K562 (cell line): Measurements from ENCODE around the gene BAIAP2L2. TPM values are rescaled to one million over a fixed set of nuclear protein-coding genes. Genes with fewer than 3 reads are reported as not detected.
A peak's percentile ranks its signal among the peaks of the same experiment; 100 is the strongest.

ENCODE experiments used
- ATAC-seq: fragments of 200-7000 bp; cut with Tn5 transposase; 3 replicates; pipeline ENCODE4 v1.9.1; 2020; ENCODE audit warnings: moderate library complexity
- BruUV-seq: library from RNA; stranded (reverse); fragments of 400-500 nt; replicated peaks from 2 replicates; lab custom pipeline; 2021; lab: Mats Ljungman, UMichigan
- CTCF ChIA-PET: fragments of 300-600 bp; formaldehyde crosslinking; extraction: SDS; loops from one replicate; lab custom pipeline; 2021; ENCODE audit warnings: low intra/inter-chr PET ratio; lab: Yijun Ruan, JAX
- POLR2A ChIA-PET: fragments of 300-600, 350-650 bp; sonication (Branson Sonifier 250); formaldehyde crosslinking; extraction: SDS; loops from one replicate; lab custom pipeline; 2021; ENCODE audit warnings: antibody characterized with exemption, inconsistent platforms; lab: Yijun Ruan, JAX
- DNase-seq, 4 experiments: peaks; one replicate each; pipeline versions ENCODE4 v3.0.0 to v3.0.0-alpha.2; 2011 to 2018; ENCODE audit warnings: low spot score in 3 of 4, mixed read lengths in 3 of 4; ENCODE audit errors: extremely low read depth in 1 of 4
- FAIRE-seq: peaks from 2 replicates; lab custom pipeline; 2011; peaks lifted over from hg19 to GRCh38; lab: Jason Lieb, UNC
- H2AFZ ChIP-seq: 2 replicates; pipeline ENCODE4 v1.6.0; 2011; ENCODE audit warnings: low read depth, low read length, control low read depth, inconsistent platforms
- H3K27ac ChIP-seq: fragments of 200-600 bp; 3 replicates; pipeline ENCODE4 v1.8.0; 2011; ENCODE audit warnings: low read depth, mild to moderate bottlenecking, control low read depth, inconsistent platforms, low read length, moderate library complexity, mixed read lengths; ENCODE audit errors: extremely low read depth
- H3K27me3 ChIP-seq, 2 experiments: fragments of 300-600 bp in 1 of 2; 2 replicates in 1 of 2; 3 replicates in 1 of 2; pipeline versions ENCODE4 v1.6.0 to v1.8.0; 2011; ENCODE audit warnings: inconsistent platforms in 2 of 2, low read length in 2 of 2, mild to moderate bottlenecking in 1 of 2, mixed read lengths in 1 of 2, moderate library complexity in 1 of 2; ENCODE audit not compliant: control insufficient read depth in 2 of 2, insufficient read depth in 2 of 2
- H3K36me3 ChIP-seq: fragments of 300-600 bp; 3 replicates; pipeline ENCODE4 v1.8.0; 2011; ENCODE audit warnings: mild to moderate bottlenecking, low read length, inconsistent platforms; ENCODE audit not compliant: control insufficient read depth, insufficient read depth
- H3K4me1 ChIP-seq, 2 experiments: fragments of 200-600 bp in 1 of 2; replicated peaks in 1 of 2; 2 replicates in 1 of 2; 3 replicates in 1 of 2; pipeline versions ENCODE4 v1.5.1 to v1.8.0; 2011; ENCODE audit warnings: inconsistent platforms in 2 of 2, low read length in 2 of 2, mild to moderate bottlenecking in 1 of 2, mixed read lengths in 1 of 2, moderate library complexity in 1 of 2; ENCODE audit not compliant: control insufficient read depth in 2 of 2, insufficient read depth in 2 of 2
- H3K4me2 ChIP-seq: 2 replicates; pipeline ENCODE4 v1.6.1; 2011; ENCODE audit warnings: low read length, control low read depth, inconsistent platforms, mixed read lengths; ENCODE audit not compliant: insufficient read depth
- H3K4me3 ChIP-seq: fragments of 200-600 bp; sonication (generic), shearing (Covaris generic); 2 replicates; pipeline ENCODE4 v1.5.1; 2016; ENCODE audit warnings: control low read depth, inconsistent platforms
- H3K79me2 ChIP-seq: fragments of 200-600 bp; 3 replicates; pipeline ENCODE4 v1.8.0; 2011; ENCODE audit warnings: low read length, inconsistent platforms; ENCODE audit not compliant: control insufficient read depth, insufficient read depth
- H3K9ac ChIP-seq, 2 experiments: 2 replicates each; pipeline versions ENCODE4 v1.6.0 to v1.6.1; 2011; ENCODE audit warnings: low read depth in 2 of 2, low read length in 2 of 2, control low read depth in 1 of 2, inconsistent platforms in 1 of 2, mild to moderate bottlenecking in 1 of 2, mixed read lengths in 1 of 2; ENCODE audit not compliant: insufficient read depth in 1 of 2
- H3K9me1 ChIP-seq: one replicate; pipeline ENCODE4 v1.6.0; 2011; ENCODE audit warnings: inconsistent platforms, mild to moderate bottlenecking, low read length, moderate library complexity; ENCODE audit not compliant: control insufficient read depth, insufficient read depth
- H3K9me3 ChIP-seq: replicated peaks from 2 replicates; pipeline ENCODE4 v1.5.1; 2011; ENCODE audit warnings: low read depth, low read length, inconsistent platforms; ENCODE audit not compliant: control insufficient read depth, insufficient read depth
- H4K20me1 ChIP-seq: replicated peaks from 2 replicates; pipeline ENCODE4 v1.6.1; 2011; ENCODE audit warnings: low read length, inconsistent platforms, mixed read lengths; ENCODE audit not compliant: control insufficient read depth, insufficient read depth
- FOXP4 ChIP-seq: sonication (generic); formaldehyde crosslinking; IDR thresholded peaks from 2 replicates; pipeline ENCODE4 v1.8.0; 2022; ENCODE audit warnings: mild to moderate bottlenecking, missing genetic modification reagents, borderline replicate concordance
- KAT7 ChIP-seq: sonication (generic); formaldehyde crosslinking; IDR thresholded peaks from 2 replicates; pipeline ENCODE4 v1.8.0; 2022; ENCODE audit warnings: missing genetic modification reagents, mild to moderate bottlenecking, borderline replicate concordance
- NFIC ChIP-seq: fragments of 450-650 bp; IDR thresholded peaks from 2 replicates; pipeline ENCODE4 v1.6.1; 2017; ENCODE audit warnings: mild to moderate bottlenecking, inconsistent platforms
- OTX1 ChIP-seq: fragments of 450-650 bp; formaldehyde crosslinking; IDR thresholded peaks from 2 replicates; pipeline ENCODE4 v1.4.0; 2022; ENCODE audit warnings: mild to moderate bottlenecking
- PHF8 ChIP-seq: fragments of 200-600 bp; sonication (generic); IDR thresholded peaks from 2 replicates; pipeline ENCODE4 v1.6.1; 2012; ENCODE audit warnings: mixed run types, mild to moderate bottlenecking, inconsistent platforms, low read length, moderate library complexity, borderline replicate concordance
- POLR2AphosphoS5 ChIP-seq: IDR thresholded peaks from 2 replicates; pipeline ENCODE4 v1.6.1; 2011; ENCODE audit warnings: mild to moderate bottlenecking, low read depth, low read length, moderate library complexity; ENCODE audit not compliant: control insufficient read depth, insufficient read depth
- SMARCA4 ChIP-seq: fragments of 450-650 bp; IDR thresholded peaks from 2 replicates; pipeline ENCODE4 v1.6.1; 2016
- XRCC4 ChIP-seq: IDR thresholded peaks from one replicate; pipeline ENCODE4 v1.6.1; 2011; ENCODE audit not compliant: insufficient read depth, insufficient read length; ENCODE audit errors: extremely low read depth
- ZBTB33 ChIP-seq: sonication (generic); formaldehyde crosslinking; IDR thresholded peaks from 2 replicates; pipeline ENCODE4 v1.8.1; 2023; ENCODE audit warnings: mild to moderate bottlenecking, missing genetic modification reagents
- ZFP36 ChIP-seq: fragments of 150-350 bp; IDR thresholded peaks from 2 replicates; pipeline ENCODE4 v1.6.1; 2018; ENCODE audit warnings: low read length, low read depth; ENCODE audit not compliant: partially characterized antibody
- ZNF282 ChIP-seq: sonication (generic); formaldehyde crosslinking; IDR thresholded peaks from 2 replicates; pipeline ENCODE4 v1.8.1; 2023; ENCODE audit warnings: missing genetic modification reagents
- ZNF699 ChIP-seq: fragments of 250-450 bp; sonication (Bioruptor Pico); IDR thresholded peaks from 2 replicates; pipeline ENCODE4 v1.8.0; 2021; ENCODE audit warnings: mild to moderate bottlenecking, moderate library complexity; ENCODE audit not compliant: insufficient replicate concordance
- WGBS: fragments of 100-300 bp; shearing (Covaris generic); methylation state at CpG from one replicate; pipeline ENCODE4 v1.1.6; 2016; ENCODE audit warnings: low coverage, mixed read lengths; ENCODE audit not compliant: insufficient coverage; ENCODE audit errors: missing lambda C conversion rate; 5-methylcytosine and 5-hydroxymethylcytosine counted together
- in situ Hi-C: fragments of 300-500 bp; cut with MboI; formaldehyde crosslinking; loops from 4 replicates; pipeline ENCODE4 v1.15.0; 2018; ENCODE audit warnings: inconsistent platforms, mixed read lengths
- intact Hi-C: fragments of 100-400 bp; cut with micrococcal nuclease; formaldehyde crosslinking; loops from 2 replicates; pipeline ENCODE4 v1.14.2; 2022
- polyA plus RNA-seq, 8 experiments: library from polyadenylated mRNA; depleted of rRNA in 4 of 8; stranded (reverse) in 5 of 8; unstranded in 3 of 8; fragments of >200 nt; fragmentation: Nextera tagmentation in 2 of 8; fragmentation: Illumina TruSeq in 1 of 8; extraction: Ambion mirVana in 2 of 8; extraction: Trizol in 1 of 8; gene quantifications; 2 replicates each; pipeline versions ENCODE4 v1.2.1 to v1.2.3, GENCODE V29; 2011 to 2014; ENCODE audit warnings: inconsistent platforms in 1 of 8, missing spikeins in 1 of 8
- total RNA-seq, 7 experiments: library from RNA; depleted of rRNA in 6 of 7; stranded (reverse); fragments of >200 nt in 6 of 7; fragmentation: Illumina TruSeq in 2 of 7; extraction: Trizol in 2 of 7; gene quantifications; 2 replicates each; pipeline versions ENCODE4 v1.2.1 to v1.2.3, GENCODE V29; 2011 to 2021; ENCODE audit warnings: low replicate concordance in 1 of 7

The BAIAP2L2 gene
- total and polyA plus RNA-seq, 9 of the 15 experiments (the other 6 are each of a cell fraction or from before 2014, with no cell fraction given), result 0.04 to 0.22 (median 0.07) TPM; not detected in 4

- Histone ChIP-seq H3K9ac (peak overlapping the region in 1 of 2 experiments; percentile 7; a peak in 1 of 4 replicates), H3K27ac (no peak overlapping the region), H2AFZ (no peak overlapping the region), H3K4me1 (peaks cover 0 to 6% of the 10 kb centered on the region in 2 experiments; a peak in 3 of 5 replicates), H4K20me1 (no peaks in the 10 kb centered on the region), H3K27me3 (no peaks in the 10 kb centered on the region), H3K4me3 (no peak overlapping the region), H3K9me3 (no peaks in the 10 kb centered on the region), H3K4me2 (no peak overlapping the region), H3K36me3 (no peaks in the 10 kb centered on the region), H3K79me2 (no peaks in the 10 kb centered on the region), H3K9me1 (no peaks in the 10 kb centered on the region)
- POLR2A ChIA-PET, result interaction anchor here (0.5 to 0.8 kb wide), 2 partner anchors 28 to 130 kb away, joined by 3 read pairs; no protein-coding TSS in a partner anchor
- ATAC-seq, result peak; percentile 54; the same call in 1 of the 3 replicates
- FAIRE-seq, result no peak
- intact Hi-C loops (no loop called here), in situ Hi-C loops (no loop called here)
- CTCF ChIA-PET, result no interaction called here
- no peak for DNase-seq
- no TSS peak for BruUV-seq
- 44% methylated on average over 3 of the region's 4 CpGs for whole genome bisulfite sequencing
- TF ChIP-seq POLR2AphosphoS5 (no peak), ZFP36 (peak; percentile 84), NFIC (peak; percentile 47; the same call in 1 of the 2 replicates)
These were observed 24.7 kb upstream of the BAIAP2L2 start for GRCh38 chr22:38135133-38135706.

GRCh38 chr22:38133331-38133730 is 22.8 kb upstream of the BAIAP2L2 start:
- H3K9ac ChIP-seq, result no peak overlapping the region
- no peak overlapping the region for H3K4me3 ChIP-seq
- H3K4me2 ChIP-seq, result no peak overlapping the region
- ChIA-PET CTCF (no interaction called here), POLR2A (no interaction called here)
- no peak overlapping the region for H2AFZ ChIP-seq
- no peak overlapping the region for H3K27ac ChIP-seq
- H3K4me1 ChIP-seq, result peaks cover 0 to 12% of the 10 kb centered on the region in 2 experiments; a peak in 3 of 5 replicates
- in situ Hi-C loops, result no loop called here
- BruUV-seq, result no TSS peak
- H3K9me3 ChIP-seq, result no peaks in the 10 kb centered on the region
- no peaks in the 10 kb centered on the region for H3K9me1 ChIP-seq
- H3K79me2 ChIP-seq, result no peaks in the 10 kb centered on the region
- FAIRE-seq (no peak), ATAC-seq (no peak), DNase-seq (no peak)
- 58% methylated on average over 2 of the region's 4 CpGs for WGBS
- H3K27me3 ChIP-seq, result no peaks in the 10 kb centered on the region
- no peaks in the 10 kb centered on the region for H4K20me1 ChIP-seq
- no peaks in the 10 kb centered on the region for H3K36me3 ChIP-seq
- intact Hi-C loops, result no loop called here
- TF ChIP-seq SMARCA4, result no peak
- no peak for TF ChIP-seq ZNF282 (CRISPR knock-in tag)
- TF ChIP-seq PHF8, result no peak
- TF ChIP-seq XRCC4, result no peak
- no peak for TF ChIP-seq OTX1 (CRISPR knock-in tag)
- no peak for TF ChIP-seq FOXP4
- no peak for TF ChIP-seq ZNF699 (CRISPR knock-in tag)
- TF ChIP-seq KAT7, result no peak
- no peak for TF ChIP-seq ZBTB33
